PC-3 (cell line): ENCODE data around the gene MPHOSPH9. TPM values are rescaled to one million over a fixed set of nuclear protein-coding genes. Genes with fewer than 3 reads are reported as not detected.

Experiments
- ATAC-seq: fragments of 200-7000 bp; cut with Tn5 transposase; 2 replicates; pipeline ENCODE4 v1.9.1; 2020; ENCODE audit warnings: mild to moderate bottlenecking, moderate library complexity
- BruUV-seq: library from RNA; stranded (reverse); fragments of 400-500 nt; replicated peaks from 2 replicates; lab custom pipeline; 2021; lab: Mats Ljungman, UMichigan
- CTCF ChIA-PET: fragments of 300-600 bp; sonication (Branson Sonifier 250); formaldehyde crosslinking; loops from one replicate; lab custom pipeline; 2022; ENCODE audit warnings: antibody characterized with exemption; lab: Charles Lee
- POLR2A ChIA-PET: fragments of 300-600 bp; sonication (Branson Sonifier 250); formaldehyde crosslinking; loops from one replicate; lab custom pipeline; 2022; ENCODE audit warnings: antibody characterized with exemption; ENCODE audit not compliant: unreplicated experiment; lab: Charles Lee
- DNase-seq: peaks from one replicate; pipeline ENCODE4 v3.0.0-alpha.2; 2015
- H2AFZ ChIP-seq: fragments of 300-600 bp; sonication (generic); 2 replicates; pipeline ENCODE4 v1.6.0; 2016; ENCODE audit warnings: antibody characterized with exemption, low read length
- H3F3A ChIP-seq: fragments of 300-600 bp; sonication (generic); one replicate; pipeline ENCODE4 v1.6.0; 2017; ENCODE audit warnings: antibody characterized with exemption, low read length, control low read depth, mild to moderate bottlenecking; ENCODE audit not compliant: unreplicated experiment
- H3K27ac ChIP-seq: fragments of 300-600 bp; sonication (generic); 2 replicates; pipeline ENCODE4 v1.5.1; 2016; ENCODE audit warnings: mild to moderate bottlenecking, low read length
- H3K27me3 ChIP-seq: fragments of 300-600 bp; sonication (generic); 2 replicates; pipeline ENCODE4 v1.6.1; 2016; ENCODE audit warnings: low read length, mixed read lengths
- H3K36me3 ChIP-seq: fragments of 300-600 bp; sonication (generic); 2 replicates; pipeline ENCODE4 v1.6.1; 2016; ENCODE audit warnings: low read depth, mixed run types, low read length, mixed read lengths
- H3K4me1 ChIP-seq: fragments of 300-600 bp; sonication (generic); 2 replicates; pipeline ENCODE4 v1.5.1; 2016; ENCODE audit warnings: low read length; ENCODE audit not compliant: insufficient read depth
- H3K4me2 ChIP-seq: fragments of 300-600 bp; sonication (generic); 2 replicates; pipeline ENCODE4 v1.6.0; 2016; ENCODE audit warnings: low read length
- H3K4me3 ChIP-seq: fragments of 300-600 bp; sonication (generic); 2 replicates; pipeline ENCODE4 v1.5.1; 2016; ENCODE audit warnings: mild to moderate bottlenecking, low read length, mixed read lengths
- H3K79me2 ChIP-seq: fragments of 300-600 bp; sonication (generic); 2 replicates; pipeline ENCODE4 v1.6.1; 2017; ENCODE audit warnings: low read length, mixed read lengths
- H3K9ac ChIP-seq: fragments of 300-600 bp; sonication (generic); 2 replicates; pipeline ENCODE4 v1.6.0; 2016; ENCODE audit warnings: mild to moderate bottlenecking, low read length
- H3K9me2 ChIP-seq: fragments of 300-600 bp; sonication (generic); replicated peaks from 2 replicates; pipeline ENCODE4 v1.6.1; 2016; ENCODE audit warnings: mixed run types, low read length, mixed read lengths
- H3K9me3 ChIP-seq: fragments of 300-600 bp; sonication (generic); 2 replicates; pipeline ENCODE4 v1.6.1; 2016; ENCODE audit warnings: low read length, mixed read lengths
- H4K20me1 ChIP-seq: fragments of 300-600 bp; sonication (generic); 2 replicates; pipeline ENCODE4 v1.6.1; 2016; ENCODE audit warnings: low read length, mixed read lengths
- EZH2 ChIP-seq: fragments of 300-600 bp; sonication (generic); IDR thresholded peaks from one replicate; pipeline ENCODE4 v1.6.1; 2017; ENCODE audit warnings: antibody characterized with exemption, mild to moderate bottlenecking, low read length; ENCODE audit not compliant: unreplicated experiment
- EZH2phosphoT487 ChIP-seq: fragments of 300-600 bp; sonication (generic); IDR thresholded peaks from 2 replicates; pipeline ENCODE4 v1.6.1; 2018; ENCODE audit warnings: mild to moderate bottlenecking, antibody characterized with exemption, low read length, borderline replicate concordance
- intact Hi-C: fragments of 100-400 bp; cut with micrococcal nuclease; formaldehyde crosslinking; loops from 2 replicates; pipeline ENCODE4 v1.9.0; 2023
- total RNA-seq: library from RNA; depleted of rRNA; stranded (reverse); fragments of >200 nt; gene quantifications from 2 replicates; pipeline ENCODE4 v1.2.3, GENCODE V29; 2014
- TF ChIP-seq, protein P1 (sequence below): fragments of 300-600 bp; sonication (generic); conservative IDR thresholded peaks from 2 replicates; pipeline ENCODE4 v1.5.1; 2017; ENCODE audit warnings: antibody characterized with exemption, low read depth, mild to moderate bottlenecking, low read length

Gene MPHOSPH9
- total RNA-seq, 1 experiment from 2014 or later: 42.5 TPM

GRCh38 chr12:123153906-123154305 is 79.0 kb downstream of the MPHOSPH9 start:
- POLR2A ChIA-PET: interaction anchor here (0.6 to 0.7 kb wide), 2 partner anchors 31 to 112 kb away, joined by 3 to 24 read pairs; no protein-coding TSS in a partner anchor

GRCh38 chr12:123152833-123153232 is 80.1 kb downstream of the MPHOSPH9 start:
- ATAC-seq (no peak), DNase-seq (no peak)
- peaks cover 7% of the 10 kb centered on the region; the same call in 1 of the 2 replicates for H3K79me2 ChIP-seq
- POLR2A ChIA-PET: no interaction called here
- no peaks in the 10 kb centered on the region for H3K9me3 ChIP-seq
- H3K27ac ChIP-seq: no peak overlapping the region
- H3K4me3 ChIP-seq: no peak overlapping the region
- H3K9ac ChIP-seq: no peak overlapping the region
- H3K4me2 ChIP-seq: no peak overlapping the region
- H4K20me1 ChIP-seq: no peaks in the 10 kb centered on the region
- TF ChIP-seq EZH2phosphoT487: no peak
- no peak for TF ChIP-seq EZH2
- TF ChIP-seq, protein P1, sequence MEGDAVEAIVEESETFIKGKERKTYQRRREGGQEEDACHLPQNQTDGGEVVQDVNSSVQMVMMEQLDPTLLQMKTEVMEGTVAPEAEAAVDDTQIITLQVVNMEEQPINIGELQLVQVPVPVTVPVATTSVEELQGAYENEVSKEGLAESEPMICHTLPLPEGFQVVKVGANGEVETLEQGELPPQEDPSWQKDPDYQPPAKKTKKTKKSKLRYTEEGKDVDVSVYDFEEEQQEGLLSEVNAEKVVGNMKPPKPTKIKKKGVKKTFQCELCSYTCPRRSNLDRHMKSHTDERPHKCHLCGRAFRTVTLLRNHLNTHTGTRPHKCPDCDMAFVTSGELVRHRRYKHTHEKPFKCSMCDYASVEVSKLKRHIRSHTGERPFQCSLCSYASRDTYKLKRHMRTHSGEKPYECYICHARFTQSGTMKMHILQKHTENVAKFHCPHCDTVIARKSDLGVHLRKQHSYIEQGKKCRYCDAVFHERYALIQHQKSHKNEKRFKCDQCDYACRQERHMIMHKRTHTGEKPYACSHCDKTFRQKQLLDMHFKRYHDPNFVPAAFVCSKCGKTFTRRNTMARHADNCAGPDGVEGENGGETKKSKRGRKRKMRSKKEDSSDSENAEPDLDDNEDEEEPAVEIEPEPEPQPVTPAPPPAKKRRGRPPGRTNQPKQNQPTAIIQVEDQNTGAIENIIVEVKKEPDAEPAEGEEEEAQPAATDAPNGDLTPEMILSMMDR: no peak
- intact Hi-C loops: loop anchor here (5.0 kb wide), 1 partner anchor 66 kb away; no protein-coding TSS in a partner anchor
- H3K4me1 ChIP-seq: peaks cover 17% of the 10 kb centered on the region
- no peak overlapping the region for H2AFZ ChIP-seq
- BruUV-seq: no TSS peak
- H3K36me3 ChIP-seq: peaks cover 4% of the 10 kb centered on the region; the same call in 1 of the 2 replicates
- no peaks in the 10 kb centered on the region for H3K27me3 ChIP-seq
- no peaks in the 10 kb centered on the region for H3F3A ChIP-seq
- CTCF ChIA-PET: no interaction called here
- no peaks in the 10 kb centered on the region for H3K9me2 ChIP-seq

More at GRCh38 chr12:123153906-123154305, 79.0 kb downstream of the MPHOSPH9 start:
- Histone ChIP-seq H3K27me3 (no peaks in the 10 kb centered on the region), H2AFZ (no peak overlapping the region), H3K4me1 (peaks cover 17% of the 10 kb centered on the region), H3F3A (no peaks in the 10 kb centered on the region), H3K9me3 (no peaks in the 10 kb centered on the region), H3K9me2 (no peaks in the 10 kb centered on the region), H3K4me2 (no peak overlapping the region), H3K79me2 (peaks cover 7% of the 10 kb centered on the region; the same call in 1 of the 2 replicates), H3K4me3 (no peak overlapping the region), H3K27ac (no peak overlapping the region), H3K36me3 (peaks cover 4% of the 10 kb centered on the region; the same call in 1 of the 2 replicates), H4K20me1 (no peaks in the 10 kb centered on the region), H3K9ac (no peak overlapping the region)
- no TSS peak for BruUV-seq
- CTCF ChIA-PET: interaction anchor here (0.6 to 0.7 kb wide), 2 partner anchors 84 to 110 kb away, joined by 5 read pairs; no protein-coding TSS in a partner anchor
- intact Hi-C loops: loop anchor here (5.0 kb wide), 1 partner anchor 67 kb away; no protein-coding TSS in a partner anchor
- DNase-seq (no peak), ATAC-seq (no peak)
- TF ChIP-seq, protein P1: no peak
- TF ChIP-seq EZH2phosphoT487 (no peak), EZH2 (no peak)
